Midbrain (tissue), 1 donor: ENCODE results near the gene SPEG.

ENCODE experiments used
- DNase-seq: peaks from one replicate; lab custom pipeline; 2025; lab: John Stamatoyannopoulos, UW

The SPEG gene

DNA sequence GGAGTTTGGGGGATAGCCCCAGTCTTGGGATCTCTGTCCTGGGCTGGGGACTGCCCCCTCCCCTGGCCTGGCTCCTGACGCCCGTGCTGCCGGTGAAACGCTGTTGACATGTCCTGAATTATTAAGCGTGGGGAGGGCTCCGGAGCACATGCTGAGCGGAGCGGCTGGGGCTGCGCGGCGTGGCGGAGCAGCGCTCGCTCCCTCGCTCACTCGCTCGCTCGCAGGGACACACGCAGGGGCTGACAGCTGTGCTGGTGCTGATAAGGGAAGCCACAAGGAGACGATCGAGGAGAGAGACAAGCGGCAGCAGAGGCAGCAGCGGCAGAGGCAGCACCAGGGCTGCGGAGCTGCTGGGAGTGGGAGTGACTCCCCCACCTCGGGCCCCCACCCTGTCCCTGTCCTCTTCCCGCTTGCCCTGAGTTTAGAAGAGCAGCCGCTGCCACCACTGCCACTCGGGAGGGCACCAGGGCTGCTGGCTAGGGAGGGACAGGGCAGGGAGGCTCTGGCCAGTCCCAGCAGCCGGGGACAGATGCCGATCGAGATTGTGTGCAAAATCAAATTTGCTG is 79.6 kb downstream of the SPEG start, which contains the start of gene ASIC4:
ASIC4 (plus strand) TSS at position 287 of the 566 bp plus-strand sequence; CDS start at position 530, 243 bp downstream.
- no peak for DNase-seq

DNA sequence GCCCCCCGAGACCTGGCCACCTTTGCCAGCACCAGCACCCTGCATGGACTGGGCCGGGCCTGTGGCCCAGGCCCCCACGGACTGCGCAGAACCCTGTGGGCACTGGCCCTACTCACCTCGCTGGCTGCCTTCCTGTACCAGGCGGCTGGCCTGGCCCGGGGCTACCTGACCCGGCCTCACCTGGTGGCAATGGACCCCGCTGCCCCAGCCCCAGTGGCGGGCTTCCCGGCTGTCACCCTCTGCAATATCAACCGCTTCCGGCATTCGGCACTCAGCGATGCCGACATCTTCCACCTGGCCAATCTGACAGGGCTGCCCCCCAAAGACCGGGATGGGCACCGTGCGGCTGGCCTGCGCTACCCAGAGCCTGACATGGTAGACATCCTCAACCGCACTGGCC is 80.2 kb downstream of the SPEG start:
- no peak for DNase-seq

- DNase-seq: no peak
Measured at GRCh38 chr2:219515874-219516629, 81.4 kb downstream of the SPEG start.

DNA sequence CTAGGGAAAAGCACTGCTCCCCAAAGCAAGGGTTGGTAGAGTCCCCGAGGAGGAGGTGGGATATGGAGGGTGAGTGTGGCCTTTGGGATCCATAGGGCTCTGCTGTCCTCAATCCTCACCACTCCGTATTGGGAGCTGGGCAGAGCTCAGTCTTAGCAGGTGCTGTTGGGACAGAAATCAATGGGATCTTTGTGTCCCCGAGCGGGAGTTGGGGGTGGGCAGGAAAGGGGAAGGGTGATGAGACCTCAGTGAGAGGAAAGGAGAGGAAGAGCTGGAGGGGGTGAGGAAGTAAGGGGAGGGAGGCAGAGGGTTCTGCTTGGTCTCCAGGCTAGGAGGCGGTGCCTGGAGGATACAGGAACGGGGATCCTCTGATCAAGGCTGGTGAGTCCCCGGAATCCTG is 82.2 kb downstream of the SPEG start:
- DNase-seq: no peak

GRCh38 chr2:219517954-219518778 is 83.5 kb downstream of the SPEG start:
- no peak for DNase-seq

GRCh38 chr2:219519526-219519916 is 84.9 kb downstream of the SPEG start:
- DNase-seq: no peak

GRCh38 chr2:219520079-219520478 is 85.4 kb downstream of the SPEG start:
- DNase-seq: no peak

GRCh38 chr2:219521066-219521880 is 86.6 kb downstream of the SPEG start:
- no peak for DNase-seq

DNA sequence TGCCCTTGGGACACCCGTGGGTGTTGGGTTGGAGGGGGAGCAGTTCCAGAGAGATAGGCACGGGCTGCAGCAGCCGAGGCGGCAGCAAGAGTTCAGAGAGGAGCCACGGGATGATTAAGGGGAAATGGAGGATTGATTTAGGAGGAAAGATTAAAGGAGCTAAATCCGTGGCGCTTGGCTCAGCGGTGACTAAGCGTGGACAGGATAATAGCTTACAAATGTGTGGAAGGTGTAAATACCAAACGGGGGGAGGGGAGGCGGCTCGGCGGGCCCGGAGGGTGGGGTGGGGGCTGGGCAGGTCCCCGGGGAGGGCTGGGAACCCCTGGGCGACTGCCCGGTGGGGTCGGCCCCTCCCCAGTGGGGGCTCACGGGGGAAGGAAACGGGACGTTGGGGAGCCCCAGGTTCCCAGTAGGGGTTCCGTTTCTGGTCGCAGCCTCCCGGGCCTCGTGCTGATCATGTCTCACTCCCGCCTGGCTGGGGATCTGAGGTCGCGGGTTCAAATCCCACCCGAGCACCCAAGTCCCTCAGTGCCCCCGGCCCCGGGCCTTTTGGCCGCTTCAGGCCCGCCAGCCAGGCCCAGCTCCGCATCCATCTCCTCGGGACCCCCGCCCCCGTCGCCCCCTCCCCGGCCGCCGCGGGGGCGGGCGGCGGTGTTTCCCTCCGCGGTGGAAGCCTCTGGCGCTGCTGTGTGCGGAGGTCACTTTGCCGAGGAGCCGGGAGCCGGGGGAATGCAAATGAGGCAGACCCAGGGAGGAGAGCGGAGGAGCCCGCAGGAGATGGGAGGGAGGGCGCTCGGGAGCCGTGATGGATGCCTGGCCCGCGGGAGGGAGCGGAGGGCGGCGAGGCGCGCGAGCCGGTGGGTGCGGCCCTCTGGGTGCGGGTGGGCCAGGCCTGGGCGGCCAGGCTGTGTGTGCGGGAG is 87.7 kb downstream of the SPEG start:
- DNase-seq: no peak

GRCh38 chr2:219523031-219523671 is 88.5 kb downstream of the SPEG start:
- DNase-seq: no peak

- no peak for DNase-seq
Measured at GRCh38 chr2:219524817-219525216, 90.2 kb downstream of the SPEG start.

DNA sequence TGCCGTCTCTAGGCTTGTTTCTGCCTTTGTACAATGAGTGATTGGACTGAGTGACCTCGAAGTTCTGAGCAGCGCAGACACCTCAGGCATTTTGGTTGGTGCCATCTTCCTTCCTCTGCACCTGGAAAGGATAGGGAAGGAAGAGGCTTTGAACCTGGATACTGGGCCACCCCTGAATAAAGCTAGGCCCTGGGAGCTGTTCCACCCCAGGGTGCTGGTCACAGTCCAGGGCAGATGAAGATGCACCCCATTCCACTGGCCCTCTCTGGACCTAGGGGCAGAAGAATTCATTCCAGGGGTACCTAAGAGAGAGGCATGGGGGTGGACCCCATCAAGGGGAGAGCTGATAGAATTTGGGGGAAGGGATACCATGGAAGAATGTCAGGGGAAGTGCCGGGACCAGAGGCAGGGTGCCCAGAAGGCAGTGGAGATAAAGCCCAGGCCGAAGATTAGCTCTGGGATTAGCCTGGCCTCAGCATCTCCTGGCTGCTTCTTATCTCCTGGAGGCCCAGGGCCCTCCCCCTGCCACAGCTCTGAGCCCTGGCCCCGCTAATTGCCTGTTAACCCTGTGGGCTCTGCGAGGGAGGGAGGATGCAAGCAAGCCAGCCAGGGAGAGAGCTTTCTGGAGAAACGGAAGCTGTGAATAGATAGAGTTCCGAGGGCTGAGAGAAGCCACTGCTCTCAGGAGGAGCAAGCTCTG is 91.0 kb downstream of the SPEG start:
- no peak for DNase-seq

DNA sequence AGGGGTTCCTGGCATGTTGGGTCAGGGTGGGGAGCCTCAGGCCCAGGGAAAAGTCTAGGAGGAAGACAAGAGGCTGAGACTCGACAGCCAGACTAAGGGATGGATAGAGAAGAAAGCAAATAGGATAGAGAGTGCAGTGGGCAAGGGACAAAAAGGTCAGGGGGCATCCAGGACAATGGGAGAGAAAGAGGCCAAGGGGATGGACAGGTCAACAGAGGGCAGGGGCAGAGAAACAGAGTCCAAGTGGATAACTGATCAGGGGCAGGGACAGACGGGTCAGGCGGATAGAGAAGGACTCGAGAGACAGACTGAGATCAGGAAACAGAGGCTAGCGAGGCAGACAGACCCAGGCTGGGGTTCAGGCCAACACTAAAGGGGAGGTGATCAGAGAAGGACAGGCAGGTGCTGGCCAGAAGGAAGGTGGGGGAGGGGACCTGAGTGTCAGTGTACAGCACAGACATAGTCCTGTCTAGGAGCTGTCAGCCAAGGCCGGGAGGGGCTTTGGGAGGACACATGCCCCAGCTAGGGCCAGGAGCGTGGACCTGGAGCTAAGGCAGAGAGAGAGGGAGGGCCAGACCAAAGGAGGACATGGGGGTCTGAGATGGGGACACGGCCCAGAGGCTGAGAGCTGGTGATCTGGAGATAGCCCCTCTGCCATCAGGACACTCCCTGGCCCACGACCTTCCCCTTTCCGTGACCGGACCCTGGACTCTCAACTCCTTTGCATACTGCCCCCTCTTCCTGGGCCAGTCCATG is 91.9 kb downstream of the SPEG start:
- DNase-seq: no peak

DNA sequence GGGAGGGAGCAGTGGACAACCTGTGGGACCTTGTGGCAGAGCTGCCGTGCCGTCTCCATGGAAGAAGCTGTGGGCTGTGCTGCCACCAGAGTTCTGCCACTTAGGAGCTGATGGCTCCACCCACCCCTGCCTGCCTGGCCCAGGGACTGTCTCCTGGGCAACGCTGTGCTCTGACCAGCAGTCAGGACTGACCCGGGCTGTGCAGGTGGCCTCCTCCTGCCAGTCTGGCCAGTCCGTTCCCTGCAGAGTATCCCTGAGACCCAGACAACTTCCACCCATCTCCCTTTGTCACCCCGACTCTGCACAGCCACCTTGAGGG is 92.4 kb downstream of the SPEG start:
- no peak for DNase-seq

- DNase-seq: no peak
Measured at GRCh38 chr2:219527472-219527871, 92.8 kb downstream of the SPEG start.

DNA sequence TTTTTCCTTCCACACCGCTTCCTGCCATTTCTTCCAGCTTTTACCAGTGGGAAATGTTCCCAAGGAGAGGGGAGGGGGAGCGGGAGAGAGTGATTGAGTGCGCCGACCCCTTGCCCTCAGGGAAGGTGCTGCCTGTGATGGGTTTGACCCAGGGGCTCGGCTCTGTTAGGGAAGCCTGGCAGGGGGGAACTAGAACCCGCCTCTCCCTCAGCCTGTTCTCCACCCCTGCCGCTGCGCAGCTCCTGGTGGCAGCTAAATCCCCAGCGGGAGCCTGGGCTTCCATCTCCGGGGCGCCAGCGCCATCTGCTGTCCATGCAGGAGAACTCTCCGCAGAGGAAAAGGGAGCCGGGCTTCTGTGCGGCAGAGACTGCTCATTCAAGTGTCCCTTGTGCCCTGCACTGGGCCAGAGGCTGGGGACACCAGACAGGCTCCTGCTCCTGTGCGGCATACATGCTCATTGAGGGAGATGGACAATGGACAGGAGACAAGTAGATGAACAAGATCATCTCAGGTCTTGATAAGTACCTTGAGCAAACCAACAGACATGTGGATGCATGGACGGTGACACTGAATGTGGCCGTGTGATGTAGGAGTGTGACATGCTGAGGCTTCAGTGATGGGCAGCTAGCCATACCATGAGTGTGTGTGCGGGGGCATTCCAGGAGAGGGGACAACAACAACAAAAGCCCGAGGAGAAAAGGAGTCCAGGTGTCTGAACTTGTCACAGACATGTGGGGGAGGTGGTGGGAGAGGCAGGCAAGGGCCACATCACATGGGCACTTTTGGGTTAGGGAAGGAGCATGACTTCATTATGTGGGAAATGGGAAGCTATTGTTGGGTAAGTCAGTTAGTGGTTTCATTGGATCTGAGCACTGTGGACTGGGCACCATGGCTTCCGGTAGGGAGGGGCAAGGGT is 95.7 kb downstream of the SPEG start:
- peak; percentile 85 for DNase-seq

DNA sequence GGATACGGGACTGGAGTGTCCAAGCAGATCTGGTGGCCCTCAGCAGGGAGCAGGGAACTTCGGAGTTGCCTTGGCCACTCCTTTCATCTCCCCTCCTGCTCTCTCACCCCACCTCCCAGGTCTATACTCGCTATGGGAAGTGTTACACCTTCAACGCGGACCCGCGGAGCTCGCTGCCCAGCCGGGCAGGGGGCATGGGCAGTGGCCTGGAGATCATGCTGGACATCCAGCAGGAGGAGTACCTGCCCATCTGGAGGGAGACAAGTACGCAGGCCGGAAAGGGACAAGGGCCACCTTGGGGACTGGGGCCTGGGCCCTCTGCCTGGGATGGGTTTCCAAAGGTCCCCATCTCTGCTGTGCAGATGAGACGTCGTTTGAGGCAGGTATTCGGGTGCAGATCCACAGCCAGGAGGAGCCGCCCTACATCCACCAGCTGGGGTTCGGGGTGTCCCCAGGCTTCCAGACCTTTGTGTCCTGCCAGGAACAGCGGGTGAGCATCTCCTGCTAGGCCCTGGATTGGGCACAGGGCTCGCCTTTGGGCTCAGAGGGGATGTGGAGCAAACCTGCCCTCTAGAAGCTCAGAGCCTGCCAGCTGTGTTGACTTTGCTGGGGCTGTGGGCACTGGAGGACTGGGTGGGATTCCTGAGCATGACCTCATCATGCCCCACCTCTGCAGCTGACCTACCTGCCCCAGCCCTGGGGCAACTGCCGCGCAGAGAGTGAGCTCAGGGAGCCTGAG is 97.2 kb downstream of the SPEG start:
- no peak for DNase-seq

DNA sequence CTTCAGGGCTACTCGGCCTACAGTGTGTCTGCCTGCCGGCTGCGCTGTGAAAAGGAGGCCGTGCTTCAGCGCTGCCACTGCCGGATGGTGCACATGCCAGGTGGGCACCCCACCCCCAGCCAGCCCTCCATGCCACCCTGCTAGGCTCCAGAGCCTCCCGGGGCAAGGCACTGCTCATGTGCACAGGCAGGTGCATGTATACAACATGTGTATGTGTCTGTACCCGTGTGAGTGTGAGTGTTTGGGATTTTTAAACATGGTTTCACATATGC is 97.7 kb downstream of the SPEG start:
- no peak for DNase-seq
